HG03135 (cell line): ENCODE measurements around the gene USP35.

Source experiments
- ATAC-seq: cut with Tn5 transposase; IDR thresholded peaks from one replicate; pipeline ENCODE4 v1.9.1; 2021; ENCODE audit warnings: mild to moderate bottlenecking, moderate library complexity; ENCODE audit not compliant: unreplicated experiment

The USP35 gene

GRCh38 chr11:78195917-78196560 is 7.3 kb downstream of the USP35 start:
- no peak for ATAC-seq

DNA sequence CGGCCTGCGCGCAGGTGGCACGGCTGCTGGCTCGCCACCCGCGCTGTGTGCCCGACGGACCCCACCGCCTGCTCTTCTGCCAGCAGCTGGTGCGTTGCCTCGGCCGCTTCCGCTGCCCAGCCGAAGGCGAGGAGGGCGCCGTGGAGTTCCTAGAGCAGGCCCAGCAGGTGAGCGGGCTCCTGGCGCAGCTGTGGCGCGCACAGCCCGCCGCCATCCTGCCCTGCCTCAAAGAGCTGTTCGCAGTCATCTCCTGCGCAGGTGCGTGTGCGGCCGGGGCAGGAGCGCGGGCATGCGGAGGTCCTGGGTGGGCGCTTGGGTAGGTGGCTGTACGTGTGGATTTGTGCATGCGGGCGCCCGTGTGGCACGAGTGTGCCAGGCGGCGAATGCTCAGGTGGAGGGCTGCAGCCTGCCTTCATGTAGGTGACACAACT is 8.0 kb downstream of the USP35 start:
- no peak for ATAC-seq

DNA sequence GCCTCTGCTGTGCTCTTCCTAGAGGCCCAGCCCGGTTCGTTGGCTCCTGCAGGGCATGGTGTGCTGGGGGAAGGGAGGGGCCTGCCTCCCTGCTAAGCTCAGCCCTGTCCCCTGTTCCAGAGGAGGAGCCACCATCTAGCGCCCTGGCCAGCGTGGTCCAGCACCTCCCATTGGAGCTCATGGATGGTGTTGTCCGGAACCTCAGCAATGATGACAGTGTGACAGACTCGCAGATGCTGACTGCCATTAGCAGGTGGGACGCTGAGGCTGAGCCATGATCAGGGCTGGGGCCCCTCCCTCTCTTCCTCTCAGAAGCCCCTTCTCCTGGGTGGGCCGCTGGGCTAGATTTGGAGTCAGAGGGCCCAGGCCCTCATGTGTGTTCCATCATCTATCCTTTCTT is 9.1 kb downstream of the USP35 start:
- ATAC-seq, result no peak

GRCh38 chr11:78199015-78199652 is 10.4 kb downstream of the USP35 start:
- ATAC-seq, result no peak

DNA sequence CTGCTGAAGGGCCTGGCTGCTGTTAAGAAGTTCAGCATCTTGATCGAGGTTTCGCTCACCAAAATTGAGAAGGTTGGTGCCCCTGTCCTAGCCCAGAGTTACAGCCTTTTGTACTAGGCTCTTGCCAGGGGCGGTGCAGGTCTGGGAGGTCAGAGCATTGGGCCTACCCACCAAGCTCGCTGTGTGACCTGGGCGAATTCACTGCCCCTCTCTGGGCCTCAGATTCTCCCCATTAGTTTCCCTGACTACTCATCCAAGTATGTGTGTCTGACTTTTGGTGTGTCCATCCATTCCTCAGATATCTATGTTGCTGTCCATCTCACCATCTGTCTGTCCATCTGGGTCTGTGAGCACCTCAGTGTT is 10.9 kb downstream of the USP35 start:
- ATAC-seq, result no peak

DNA sequence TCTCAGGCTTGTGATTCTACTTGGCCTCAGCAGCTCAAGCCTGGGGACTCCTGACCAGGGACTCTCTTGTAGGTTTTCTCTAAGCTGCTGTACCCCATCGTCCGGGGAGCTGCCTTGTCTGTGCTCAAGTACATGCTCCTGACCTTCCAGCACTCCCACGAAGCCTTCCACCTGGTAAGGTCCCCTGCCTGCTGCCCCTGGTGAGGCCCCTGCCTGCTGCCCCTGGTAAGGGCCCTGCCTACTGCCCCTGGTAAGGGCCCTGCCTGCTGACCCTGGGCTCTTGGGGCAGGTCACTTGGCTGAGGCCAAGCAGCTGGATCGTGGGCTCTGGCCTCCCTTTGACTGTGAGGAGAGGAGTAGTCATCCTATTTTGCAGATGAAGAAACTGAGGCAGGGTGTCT is 11.3 kb downstream of the USP35 start:
- no peak for ATAC-seq

GRCh38 chr11:78200553-78200952 is 11.8 kb downstream of the USP35 start:
- no peak for ATAC-seq

- no peak for ATAC-seq
Measured at GRCh38 chr11:78201096-78201818, 12.5 kb downstream of the USP35 start.

DNA sequence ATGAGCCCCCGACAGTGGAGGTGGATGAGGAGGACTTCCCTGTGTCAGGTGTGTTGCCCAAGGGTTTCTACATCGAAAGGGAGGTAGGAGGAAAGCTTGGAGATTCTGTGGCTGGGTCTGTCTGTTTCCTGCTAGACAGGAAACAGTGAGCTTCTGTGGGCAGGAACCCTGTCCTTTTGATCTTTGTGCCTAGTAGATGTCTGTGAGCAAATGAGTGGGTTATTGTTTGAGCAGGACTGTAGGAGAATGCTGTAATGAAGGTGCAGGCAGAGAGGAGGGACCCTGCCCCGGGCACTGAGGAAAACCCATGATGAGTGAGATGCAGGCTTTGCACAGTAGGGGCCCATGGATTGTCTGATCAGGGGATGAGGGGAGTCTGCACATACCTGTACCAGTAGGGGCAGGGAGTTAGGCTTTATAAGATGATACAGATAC is 14.0 kb downstream of the USP35 start:
- no peak for ATAC-seq

GRCh38 chr11:78203184-78203583 is 14.5 kb downstream of the USP35 start:
- no peak for ATAC-seq

DNA sequence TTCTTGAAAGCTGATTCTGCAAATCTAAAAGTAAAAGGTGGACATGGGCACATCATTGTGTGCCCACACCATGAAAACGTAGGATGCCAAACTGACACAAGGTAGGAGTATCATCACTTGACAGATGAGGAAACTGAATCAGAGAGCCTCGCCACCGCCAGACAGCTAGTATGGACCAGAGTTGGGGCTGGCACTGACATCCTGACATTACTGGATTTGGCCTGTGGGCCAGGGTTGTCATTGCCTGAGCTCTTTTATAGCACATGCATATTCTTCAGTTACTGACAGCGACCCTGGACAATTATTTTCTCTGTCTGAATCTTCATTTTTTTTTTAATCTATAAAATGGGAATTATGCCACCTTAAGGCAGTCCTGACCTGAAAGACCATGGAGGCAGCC is 16.5 kb downstream of the USP35 start:
- no peak for ATAC-seq

DNA sequence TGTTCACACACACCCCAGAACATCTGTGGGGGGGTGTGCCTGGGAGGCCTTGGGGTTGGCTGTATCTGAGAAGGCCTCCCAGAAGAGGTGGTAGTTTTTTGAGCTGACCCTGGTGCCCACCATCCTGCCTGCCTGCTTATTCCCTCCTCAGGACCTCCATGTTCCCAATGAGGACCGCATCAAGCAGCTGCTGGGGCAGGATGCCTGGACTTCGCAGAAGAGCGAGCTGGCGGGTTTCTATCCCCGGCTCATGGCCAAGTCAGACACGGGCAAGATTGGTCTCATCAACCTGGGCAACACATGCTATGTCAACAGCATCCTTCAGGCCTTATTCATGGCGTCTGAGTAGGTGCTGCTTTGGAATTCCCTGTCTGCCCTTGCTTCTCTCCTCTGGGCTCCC is 17.0 kb downstream of the USP35 start:
- ATAC-seq, result no peak

- no peak for ATAC-seq
Measured at GRCh38 chr11:78207532-78208256, 19.0 kb downstream of the USP35 start.

DNA sequence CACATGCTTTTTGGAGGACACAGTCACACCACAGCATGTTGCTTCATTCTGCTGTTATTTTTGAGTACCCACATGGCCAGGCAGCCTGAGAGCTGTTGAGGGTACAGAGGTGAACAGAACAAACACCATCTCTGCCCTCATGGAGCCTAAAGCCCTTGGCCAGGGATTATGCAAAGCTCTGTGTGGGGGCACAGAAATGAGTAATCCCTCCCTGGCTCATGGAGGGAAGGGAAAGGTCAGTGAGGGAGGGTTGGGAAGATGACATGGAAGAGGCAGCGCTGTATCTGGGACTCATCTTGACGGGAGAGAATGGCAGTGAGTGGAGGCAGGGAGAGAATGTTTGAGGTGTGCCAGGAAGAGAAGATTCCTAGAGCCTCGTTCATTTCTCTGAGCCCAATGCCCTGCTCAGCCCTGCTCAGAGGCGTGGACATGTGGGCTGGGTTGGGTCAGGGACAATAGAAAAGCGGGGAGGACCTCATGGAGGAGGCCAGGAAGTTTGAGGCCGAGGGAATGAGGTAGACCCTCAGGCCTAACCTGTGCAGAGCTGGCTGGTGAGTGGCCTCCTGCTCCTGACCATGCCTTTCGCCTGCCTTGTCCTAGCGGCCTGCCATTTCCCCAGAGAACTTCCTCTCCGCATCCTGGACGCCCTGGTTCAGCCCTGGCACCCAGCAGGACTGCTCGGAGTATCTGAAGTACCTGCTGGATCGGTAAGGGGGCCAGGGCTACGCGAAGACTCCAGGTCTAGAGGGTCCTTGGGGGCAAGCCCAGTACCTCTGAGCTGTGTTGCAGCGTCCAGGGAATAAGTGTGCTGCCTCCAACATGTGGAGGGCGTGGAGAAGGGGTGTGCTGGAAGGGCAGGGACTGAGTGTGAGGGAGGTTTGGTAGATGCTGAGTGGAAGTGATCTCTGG is 19.8 kb downstream of the USP35 start:
- no peak for ATAC-seq

GRCh38 chr11:78209478-78209877 is 20.8 kb downstream of the USP35 start:
- ATAC-seq, result no peak

DNA sequence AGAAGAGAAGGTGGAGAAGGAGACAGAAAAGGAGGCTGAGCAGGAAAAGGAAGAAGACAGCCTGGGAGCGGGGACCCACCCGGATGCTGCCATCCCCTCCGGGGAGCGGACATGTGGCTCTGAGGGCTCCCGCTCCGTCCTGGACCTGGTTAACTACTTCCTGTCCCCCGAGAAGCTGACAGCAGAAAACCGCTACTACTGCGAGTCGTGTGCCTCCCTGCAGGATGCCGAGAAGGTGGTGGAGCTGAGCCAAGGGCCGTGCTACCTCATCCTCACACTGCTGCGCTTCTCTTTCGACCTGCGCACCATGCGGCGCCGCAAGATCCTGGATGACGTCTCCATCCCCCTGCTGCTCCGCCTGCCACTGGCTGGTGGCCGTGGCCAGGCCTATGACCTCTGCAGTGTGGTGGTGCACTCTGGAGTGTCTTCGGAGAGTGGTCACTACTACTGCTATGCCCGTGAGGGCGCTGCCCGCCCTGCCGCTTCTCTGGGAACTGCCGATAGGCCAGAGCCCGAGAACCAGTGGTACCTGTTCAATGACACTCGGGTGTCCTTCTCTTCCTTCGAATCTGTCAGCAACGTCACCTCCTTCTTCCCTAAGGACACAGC is 21.4 kb downstream of the USP35 start:
- ATAC-seq, result no peak

DNA sequence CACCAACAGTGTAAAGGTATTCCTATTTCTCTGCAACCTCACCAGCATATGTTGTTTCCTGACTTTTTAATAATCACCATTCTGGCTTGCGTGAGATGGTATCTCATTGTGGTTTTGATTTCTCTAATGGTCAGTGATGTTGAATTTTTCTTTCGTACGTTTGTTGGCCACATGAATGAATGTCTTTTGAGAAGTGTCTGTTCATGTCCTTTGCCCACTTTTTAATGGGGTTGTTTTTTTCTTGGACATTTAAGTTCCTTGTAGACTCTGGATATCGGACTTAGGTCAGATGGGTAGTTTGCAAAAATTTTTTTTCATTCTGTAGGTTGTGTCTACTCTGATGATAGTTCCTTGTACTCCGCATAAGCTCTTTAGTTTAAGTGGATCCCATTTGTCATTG is 22.8 kb downstream of the USP35 start:
- ATAC-seq, result no peak

- no peak for ATAC-seq
Measured at GRCh38 chr11:78212586-78213371, 24.1 kb downstream of the USP35 start.
